ENCODE data around the gene INSL3.

The INSL3 gene

DNA sequence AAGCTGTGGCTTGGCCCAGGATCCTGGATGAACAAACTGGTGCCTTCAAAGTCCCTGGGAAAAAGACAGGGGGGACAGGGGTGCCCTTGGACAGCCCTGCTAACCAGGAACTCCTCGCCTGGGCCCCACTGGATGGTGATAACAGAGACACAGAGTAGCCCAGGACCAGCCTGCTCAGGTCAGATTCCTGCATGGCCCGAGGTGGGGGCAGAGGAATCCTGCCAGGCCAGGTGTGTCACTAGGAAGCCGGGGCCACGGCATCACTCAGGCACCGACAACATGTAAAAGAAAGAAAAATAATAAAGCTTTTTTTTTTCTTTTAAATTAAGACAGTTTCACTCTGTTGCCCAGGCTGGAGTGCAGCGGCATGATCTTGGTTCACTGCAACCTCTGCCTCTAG lies 32.7 kb upstream of the INSL3 start:
- no peaks in the 10 kb centered on the region for H3K9me3 ChIP-seq (ENCODE audit: insufficient read depth, low read length, severe bottlenecking)
- peaks cover 19% of the 10 kb centered on the region for H3K4me1 ChIP-seq (ENCODE audit: insufficient read depth, low read length)
- no peak overlapping the region for H3K4me2 ChIP-seq (ENCODE audit: insufficient read depth, low read length)
- no peak for TF ChIP-seq EZH2 (IDR thresholded peaks at IDR 0.05; ENCODE audit: borderline replicate concordance, low read depth, low read length, severe bottlenecking)
- TF ChIP-seq, protein P1, sequence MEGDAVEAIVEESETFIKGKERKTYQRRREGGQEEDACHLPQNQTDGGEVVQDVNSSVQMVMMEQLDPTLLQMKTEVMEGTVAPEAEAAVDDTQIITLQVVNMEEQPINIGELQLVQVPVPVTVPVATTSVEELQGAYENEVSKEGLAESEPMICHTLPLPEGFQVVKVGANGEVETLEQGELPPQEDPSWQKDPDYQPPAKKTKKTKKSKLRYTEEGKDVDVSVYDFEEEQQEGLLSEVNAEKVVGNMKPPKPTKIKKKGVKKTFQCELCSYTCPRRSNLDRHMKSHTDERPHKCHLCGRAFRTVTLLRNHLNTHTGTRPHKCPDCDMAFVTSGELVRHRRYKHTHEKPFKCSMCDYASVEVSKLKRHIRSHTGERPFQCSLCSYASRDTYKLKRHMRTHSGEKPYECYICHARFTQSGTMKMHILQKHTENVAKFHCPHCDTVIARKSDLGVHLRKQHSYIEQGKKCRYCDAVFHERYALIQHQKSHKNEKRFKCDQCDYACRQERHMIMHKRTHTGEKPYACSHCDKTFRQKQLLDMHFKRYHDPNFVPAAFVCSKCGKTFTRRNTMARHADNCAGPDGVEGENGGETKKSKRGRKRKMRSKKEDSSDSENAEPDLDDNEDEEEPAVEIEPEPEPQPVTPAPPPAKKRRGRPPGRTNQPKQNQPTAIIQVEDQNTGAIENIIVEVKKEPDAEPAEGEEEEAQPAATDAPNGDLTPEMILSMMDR (IDR thresholded peaks at IDR 0.05; ENCODE audit: borderline replicate concordance, extremely low read depth, low read length, poor library complexity, severe bottlenecking): no peak
- no peak overlapping the region for H3K27ac ChIP-seq (ENCODE audit: low read length)
- H2AFZ ChIP-seq (ENCODE audit: low read depth, low read length): no peak overlapping the region
- 0 out of 2 replicates have a peak, but pooled peaks cover 2% of the 10 kb centered on the region for H3K79me2 ChIP-seq (ENCODE audit: insufficient read depth, low read length)
- no peak for ATAC-seq (ENCODE audit: insufficient read depth, low read depth)
- DNase-seq: no peak
- no peaks in the 10 kb centered on the region for H3K27me3 ChIP-seq (ENCODE audit: insufficient read depth, low read length, poor library complexity)
- H3K36me3 ChIP-seq (ENCODE audit: insufficient read depth, low read length): no peaks in the 10 kb centered on the region
- H3K4me3 ChIP-seq (ENCODE audit: low read depth in 1 of 2, low read length in 2 of 2): no peak overlapping the region
- H4K20me1 ChIP-seq (ENCODE audit: insufficient read depth, low read length): no peaks in the 10 kb centered on the region
- H3K9ac ChIP-seq (ENCODE audit: low read depth, low read length): no peak overlapping the region

DNA sequence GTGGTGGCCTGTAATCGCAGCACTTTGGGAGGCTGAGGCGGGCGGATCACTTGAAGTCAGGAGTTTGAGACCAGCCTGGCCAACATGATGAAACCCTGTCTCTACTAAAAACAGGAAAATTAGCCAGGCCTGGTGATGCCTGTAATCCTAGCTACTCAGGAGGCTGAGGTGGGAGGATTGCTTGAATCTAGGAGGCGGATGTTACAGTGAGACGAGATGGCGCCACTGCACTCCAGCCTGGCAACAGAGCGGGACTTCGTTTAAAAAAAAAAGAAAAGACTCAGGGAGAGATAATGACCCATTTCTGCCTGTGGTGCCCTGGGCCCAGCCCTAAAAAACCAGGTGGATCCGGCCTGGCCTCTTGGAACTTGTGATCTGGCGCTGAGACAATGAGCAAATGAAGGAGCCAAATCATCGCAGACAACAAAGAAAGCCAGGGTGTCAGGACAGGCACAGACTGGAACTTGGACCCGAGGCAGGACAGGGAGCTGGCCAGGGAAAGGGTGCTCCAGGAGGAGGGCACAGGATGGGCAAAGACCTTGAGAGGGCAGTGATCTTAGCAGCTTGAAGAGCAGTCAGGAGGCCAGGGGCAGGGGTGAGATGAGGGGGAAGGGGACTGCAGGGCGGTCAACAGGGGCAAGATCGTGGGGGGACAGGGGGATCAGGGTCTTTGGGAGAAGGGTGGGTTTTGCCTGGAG lies 27.4 kb upstream of the INSL3 start:
- TF ChIP-seq, protein P1 (IDR thresholded peaks at IDR 0.05; ENCODE audit: borderline replicate concordance, extremely low read depth, low read length, poor library complexity, severe bottlenecking): no peak
- no peak for TF ChIP-seq EZH2 (IDR thresholded peaks at IDR 0.05; ENCODE audit: borderline replicate concordance, low read depth, low read length, severe bottlenecking)
- Histone ChIP-seq H3K27ac (ENCODE audit: low read length) (no peak overlapping the region), H3K27me3 (ENCODE audit: insufficient read depth, low read length, poor library complexity) (no peaks in the 10 kb centered on the region), H3K4me1 (ENCODE audit: insufficient read depth, low read length) (peaks cover 28% of the 10 kb centered on the region), H3K4me2 (ENCODE audit: insufficient read depth, low read length) (no peak overlapping the region), H2AFZ (ENCODE audit: low read depth, low read length) (no peak overlapping the region), H3K36me3 (ENCODE audit: insufficient read depth, low read length) (no peaks in the 10 kb centered on the region), H4K20me1 (ENCODE audit: insufficient read depth, low read length) (no peaks in the 10 kb centered on the region), H3K4me3 (ENCODE audit: low read depth in 1 of 2, low read length in 2 of 2) (no peak overlapping the region), H3K9ac (ENCODE audit: low read depth, low read length) (no peak overlapping the region), H3K9me3 (ENCODE audit: insufficient read depth, low read length, severe bottlenecking) (no peaks in the 10 kb centered on the region), H3K79me2 (ENCODE audit: insufficient read depth, low read length) (0 out of 2 replicates have a peak, but pooled peaks cover 4% of the 10 kb centered on the region)
- ATAC-seq (ENCODE audit: insufficient read depth, low read depth) (no peak), DNase-seq (no peak)

DNA sequence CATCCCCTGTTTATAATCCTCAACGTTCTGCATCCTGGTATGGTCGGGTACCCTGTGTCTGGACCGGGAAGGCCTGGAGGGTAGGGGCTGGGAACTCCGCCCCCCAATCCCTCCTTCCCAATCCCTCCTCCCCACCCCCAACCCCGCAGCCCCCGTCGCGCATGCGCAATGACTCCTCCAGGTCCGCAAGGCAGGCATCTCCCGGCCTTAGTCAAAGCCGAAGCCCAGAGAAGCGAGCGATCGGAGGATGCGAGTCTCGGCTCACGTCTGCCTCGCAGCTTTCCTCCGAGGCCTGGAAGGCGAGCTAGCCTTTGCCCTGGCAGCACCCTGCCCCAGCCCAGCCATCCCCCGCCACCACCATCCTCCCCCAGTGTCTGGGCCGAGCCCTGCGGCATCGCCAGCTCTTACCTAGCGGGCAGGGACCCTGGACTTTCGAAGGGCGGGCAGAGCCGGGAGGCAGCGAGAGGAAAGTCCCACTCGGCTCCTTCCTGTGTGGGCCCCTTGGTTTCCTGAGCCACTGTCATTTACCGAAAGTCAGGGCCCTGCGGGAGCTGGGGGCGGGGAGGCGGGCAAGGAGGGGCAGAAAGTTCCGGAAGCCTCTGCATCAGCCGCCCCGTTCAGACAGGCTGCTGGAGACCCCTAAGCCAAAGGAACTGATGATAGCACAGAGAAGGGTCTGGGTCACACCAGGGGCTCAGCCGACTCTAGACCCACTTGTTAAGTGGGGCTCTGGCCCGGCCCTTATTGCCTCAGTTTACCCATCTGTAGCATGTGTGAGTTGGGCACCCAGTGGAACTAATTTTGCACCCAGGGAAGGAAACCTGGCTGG lies 26.4 kb upstream of the INSL3 start, which contains the start of gene JAK3:
JAK3 (minus strand) TSS at position 445 of the 829 bp plus-strand sequence. CDS start 3,565 bp downstream, outside the sequence.
- DNase-seq: peak; percentile 74
- Histone ChIP-seq H3K4me3 (ENCODE audit: low read depth in 1 of 2, low read length in 2 of 2) (peak within 1 kb of the TSS; percentile 24 to 53; a peak in 3 of 4 replicates), H3K27me3 (ENCODE audit: insufficient read depth, low read length, poor library complexity) (no peaks in the 10 kb centered on the region), H3K27ac (ENCODE audit: low read length) (peak within 1 kb of the TSS; percentile 84), H3K79me2 (ENCODE audit: insufficient read depth, low read length) (0 out of 2 replicates have a peak, but pooled peaks cover 4% of the 10 kb centered on the region), H3K36me3 (ENCODE audit: insufficient read depth, low read length) (0 out of 2 replicates have a peak, but pooled peaks cover 1% of the 10 kb centered on the region), H3K9me3 (ENCODE audit: insufficient read depth, low read length, severe bottlenecking) (no peaks in the 10 kb centered on the region), H3K4me1 (ENCODE audit: insufficient read depth, low read length) (peaks cover 28% of the 10 kb centered on the region), H3K9ac (ENCODE audit: low read depth, low read length) (peak within 1 kb of the TSS; percentile 62), H4K20me1 (ENCODE audit: insufficient read depth, low read length) (no peaks in the 10 kb centered on the region), H3K4me2 (ENCODE audit: insufficient read depth, low read length) (peak within 1 kb of the TSS; percentile 63), H2AFZ (ENCODE audit: low read depth, low read length) (peak within 1 kb of the TSS; percentile 76)
- ATAC-seq (ENCODE audit: insufficient read depth, low read depth): peak; percentile 78
- TF ChIP-seq, protein P1 (IDR thresholded peaks at IDR 0.05; ENCODE audit: borderline replicate concordance, extremely low read depth, low read length, poor library complexity, severe bottlenecking): no peak
- no peak for TF ChIP-seq EZH2 (IDR thresholded peaks at IDR 0.05; ENCODE audit: borderline replicate concordance, low read depth, low read length, severe bottlenecking)

Measured in DND-41 (cell line).